NCI-H526 (cell line): Measurements from ENCODE around the gene SEMA6C.

Experiments
- DNase-seq, 2 experiments: peaks; one replicate each; lab custom pipeline; 2025; lab: John Stamatoyannopoulos, UW

Gene SEMA6C

GRCh38 chr1:151158326-151158725 is 11.9 kb upstream of the SEMA6C start:
- no peak for DNase-seq

DNA sequence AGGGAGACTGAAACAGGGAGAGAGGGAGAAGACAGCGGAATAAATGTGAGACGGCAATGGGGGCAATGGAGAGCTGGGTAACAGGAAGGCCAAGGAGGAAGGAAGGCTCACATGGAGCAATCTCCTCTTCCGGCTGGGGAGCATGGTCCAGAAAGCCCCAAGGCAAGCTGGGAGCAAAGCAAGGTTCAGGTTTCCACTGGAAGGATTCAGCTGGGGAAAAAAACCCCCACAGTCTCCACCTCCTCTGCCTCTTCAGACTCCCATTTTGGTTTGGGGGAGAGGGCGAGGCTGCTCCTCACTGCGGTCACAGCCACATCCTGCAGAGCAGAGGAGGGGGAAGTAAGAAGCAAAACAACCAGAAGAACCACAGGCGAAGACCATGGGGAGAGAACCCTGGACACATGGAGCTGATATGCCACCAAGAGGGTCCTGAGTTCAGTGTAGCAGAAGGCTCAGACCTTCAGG is 10.7 kb upstream of the SEMA6C start:
- no peak for DNase-seq

- DNase-seq, result peak in 1 of 2 experiments; percentile 45
These were observed 10.0 kb upstream of the SEMA6C start, which contains the start of gene TNFAIP8L2 for GRCh38 chr1:151156515-151156819. TSS of gene TNFAIP8L2 (plus strand) at chr1:151156649. CDS start at chr1:151158698, 2,049 bp downstream.

GRCh38 chr1:151147665-151148064 is 1.2 kb upstream of the SEMA6C start:
- DNase-seq, result no peak

DNA sequence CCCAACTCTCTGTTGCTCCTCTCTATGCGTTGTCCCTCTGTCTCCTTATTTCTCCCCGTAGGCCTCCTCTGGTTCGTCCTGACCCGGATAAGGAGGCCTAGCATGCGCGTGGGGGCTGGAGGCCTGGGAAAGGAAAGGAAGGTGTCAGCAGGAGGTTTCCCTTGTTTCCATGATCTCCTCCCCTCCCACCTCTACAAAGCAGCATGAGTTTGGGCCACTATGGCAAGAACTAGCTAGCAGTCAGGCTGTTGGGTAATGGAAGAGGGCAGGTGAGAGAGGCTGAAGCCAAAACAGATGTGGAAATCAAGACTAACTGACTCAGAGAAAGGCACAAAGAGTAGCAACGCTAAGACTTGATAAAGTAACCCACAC is 687 bp upstream of the SEMA6C start:
- DNase-seq, result peak in 1 of 2 experiments; percentile 33

- DNase-seq, result peak in 1 of 2 experiments; percentile 84
These were observed 389 bp downstream of the SEMA6C start for GRCh38 chr1:151146072-151146411.

DNA sequence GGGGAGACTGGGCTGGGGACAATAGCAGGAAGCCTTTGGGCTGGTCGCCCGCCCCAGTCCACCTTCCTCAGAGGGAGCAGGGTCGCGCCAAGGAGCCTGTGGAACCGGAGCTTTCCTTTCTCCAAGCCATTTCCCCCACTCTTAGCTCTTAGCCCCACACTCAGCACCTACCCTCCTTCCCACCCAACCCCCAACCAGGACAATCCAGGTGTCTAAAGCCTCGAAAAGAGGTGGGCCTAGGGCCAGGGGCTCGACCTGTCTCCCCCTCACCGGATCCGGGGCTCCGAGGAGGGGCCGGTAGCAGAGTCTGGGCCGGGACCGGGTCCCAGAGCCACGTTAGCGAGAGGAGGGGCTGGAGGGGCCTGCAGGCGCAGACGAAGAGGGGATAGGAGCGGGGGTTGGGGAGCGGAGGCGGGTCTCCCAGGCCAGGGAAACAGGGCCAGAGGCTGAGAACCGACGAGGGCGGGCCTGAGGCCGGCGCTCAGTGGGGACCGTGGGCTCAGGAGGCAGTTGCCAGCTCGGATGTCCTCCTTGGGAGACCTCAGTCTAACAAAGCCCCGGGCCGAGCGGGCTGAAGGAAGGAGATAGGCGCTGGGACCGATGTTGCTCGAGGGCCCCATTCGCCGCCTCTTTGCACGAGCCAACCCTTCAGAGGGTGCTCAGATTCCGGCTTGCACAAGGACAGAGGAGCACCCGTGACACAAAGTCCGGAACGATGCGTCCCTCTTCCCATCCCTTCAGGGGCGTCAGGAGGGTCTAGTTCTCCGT is 943 bp downstream of the SEMA6C start:
- peak; percentile 72 to 84 for DNase-seq

DNA sequence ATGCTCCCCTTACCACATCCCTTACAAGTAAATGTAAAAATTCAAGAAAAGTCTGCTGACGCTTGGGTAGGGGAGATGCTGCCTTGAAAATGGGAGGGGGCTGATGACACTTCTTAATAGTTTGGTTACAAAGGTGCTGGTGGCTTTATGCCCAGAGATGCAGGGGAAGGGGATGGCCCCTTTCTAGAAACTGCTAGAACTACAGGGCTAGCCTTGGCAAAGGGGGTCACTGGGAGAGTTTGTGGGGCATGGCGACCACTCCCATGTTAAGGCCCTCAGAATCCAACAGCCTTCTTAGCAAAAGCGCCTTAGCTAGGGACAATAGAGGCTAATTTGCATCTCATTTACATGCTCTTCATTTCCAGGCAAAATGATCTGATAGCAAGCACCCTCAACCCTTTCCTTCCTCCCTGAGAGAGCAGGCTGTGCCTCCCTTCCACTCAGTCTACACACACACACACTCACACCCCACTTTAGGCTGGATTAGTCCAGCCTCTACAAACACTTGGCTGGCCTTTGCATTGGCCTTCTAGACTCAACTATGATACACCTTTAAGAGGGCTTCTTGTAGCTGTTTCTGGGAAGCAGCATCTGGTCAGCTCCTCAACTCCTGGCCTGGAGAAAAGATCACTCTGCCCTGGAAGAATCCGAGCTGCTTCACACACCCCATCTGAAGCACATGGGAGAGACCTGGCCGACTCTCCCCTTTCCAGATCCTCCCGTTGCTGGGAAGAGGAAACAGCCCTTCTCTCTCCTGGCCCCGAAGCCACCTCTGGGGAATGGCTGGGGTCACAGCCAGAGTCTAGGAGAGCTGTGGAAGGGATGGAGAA is 1.7 kb downstream of the SEMA6C start:
- peak; percentile 93 to 97 for DNase-seq

GRCh38 chr1:151143986-151144385 is 2.4 kb downstream of the SEMA6C start:
- DNase-seq, result peak; percentile 62 to 79

DNA sequence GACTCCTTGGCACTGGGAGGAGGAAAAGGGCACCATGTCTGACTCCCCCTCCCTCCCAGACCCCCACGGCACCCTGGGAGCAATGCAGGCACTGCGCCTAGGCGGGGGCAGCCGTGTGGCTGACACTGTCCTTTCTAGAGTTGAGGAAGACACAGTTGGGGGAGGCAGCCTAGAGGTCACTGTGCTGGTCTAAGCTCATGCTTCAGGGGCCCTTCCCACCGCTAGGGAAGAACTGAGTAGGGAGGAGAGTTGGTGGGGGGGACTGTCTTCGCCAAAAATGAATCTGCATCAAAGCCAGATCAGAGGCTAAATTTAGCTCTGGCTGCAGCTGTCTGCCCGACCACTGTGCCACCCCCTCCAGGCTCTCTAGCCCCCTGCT is 3.4 kb downstream of the SEMA6C start:
- no peak for DNase-seq

DNA sequence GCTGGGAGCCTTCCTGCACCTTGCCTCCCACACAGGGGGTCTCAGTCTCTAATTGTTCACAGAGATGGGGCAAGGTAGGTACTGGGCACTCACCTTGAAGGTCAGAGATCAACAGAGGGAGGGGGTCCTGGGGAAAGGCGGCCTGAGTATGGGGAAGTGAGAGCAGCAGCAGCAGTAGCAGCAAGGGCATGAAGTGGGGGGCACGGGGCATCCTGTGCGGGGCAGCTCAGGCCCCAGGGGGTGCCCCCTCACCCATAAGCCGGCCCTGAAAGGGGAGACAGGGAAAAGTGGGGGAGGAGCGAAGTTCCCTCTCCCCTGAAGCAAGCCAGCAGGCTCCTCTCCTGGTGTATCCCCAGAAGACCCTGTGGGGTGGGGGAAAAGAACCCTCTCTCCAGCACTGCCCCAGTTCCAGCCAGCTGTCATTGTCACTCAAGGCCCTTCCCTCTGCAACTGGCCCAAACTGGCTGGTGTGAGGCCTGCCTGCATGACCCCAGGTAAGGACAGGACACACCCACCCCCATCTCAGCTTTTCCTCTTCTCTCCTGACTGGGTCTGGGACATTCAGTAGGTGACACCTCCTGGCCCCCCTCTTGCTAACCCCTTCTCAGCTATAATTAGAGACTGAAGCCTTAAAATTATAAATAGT is 3.9 kb downstream of the SEMA6C start:
- DNase-seq, result no peak

DNA sequence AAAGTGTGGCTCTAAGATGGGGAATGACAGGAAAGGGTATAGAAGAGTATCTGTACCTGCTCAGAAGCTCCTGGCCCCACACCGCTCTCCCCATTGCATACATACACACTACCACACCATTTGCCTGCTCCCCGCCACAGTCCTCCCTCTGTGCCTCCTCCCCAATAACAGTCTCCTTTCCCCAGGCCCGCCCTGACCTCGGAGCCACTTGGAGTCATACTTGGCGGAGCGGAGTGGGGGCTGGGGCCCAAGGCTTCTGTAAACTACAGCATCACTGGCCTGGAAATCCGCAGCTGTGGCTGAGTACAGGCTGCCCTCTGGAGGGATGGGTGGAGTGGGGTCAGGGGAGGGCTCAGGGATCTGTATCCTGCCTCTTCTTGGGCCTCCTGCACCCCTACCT is 8.6 kb downstream of the SEMA6C start:
- no peak for DNase-seq

DNA sequence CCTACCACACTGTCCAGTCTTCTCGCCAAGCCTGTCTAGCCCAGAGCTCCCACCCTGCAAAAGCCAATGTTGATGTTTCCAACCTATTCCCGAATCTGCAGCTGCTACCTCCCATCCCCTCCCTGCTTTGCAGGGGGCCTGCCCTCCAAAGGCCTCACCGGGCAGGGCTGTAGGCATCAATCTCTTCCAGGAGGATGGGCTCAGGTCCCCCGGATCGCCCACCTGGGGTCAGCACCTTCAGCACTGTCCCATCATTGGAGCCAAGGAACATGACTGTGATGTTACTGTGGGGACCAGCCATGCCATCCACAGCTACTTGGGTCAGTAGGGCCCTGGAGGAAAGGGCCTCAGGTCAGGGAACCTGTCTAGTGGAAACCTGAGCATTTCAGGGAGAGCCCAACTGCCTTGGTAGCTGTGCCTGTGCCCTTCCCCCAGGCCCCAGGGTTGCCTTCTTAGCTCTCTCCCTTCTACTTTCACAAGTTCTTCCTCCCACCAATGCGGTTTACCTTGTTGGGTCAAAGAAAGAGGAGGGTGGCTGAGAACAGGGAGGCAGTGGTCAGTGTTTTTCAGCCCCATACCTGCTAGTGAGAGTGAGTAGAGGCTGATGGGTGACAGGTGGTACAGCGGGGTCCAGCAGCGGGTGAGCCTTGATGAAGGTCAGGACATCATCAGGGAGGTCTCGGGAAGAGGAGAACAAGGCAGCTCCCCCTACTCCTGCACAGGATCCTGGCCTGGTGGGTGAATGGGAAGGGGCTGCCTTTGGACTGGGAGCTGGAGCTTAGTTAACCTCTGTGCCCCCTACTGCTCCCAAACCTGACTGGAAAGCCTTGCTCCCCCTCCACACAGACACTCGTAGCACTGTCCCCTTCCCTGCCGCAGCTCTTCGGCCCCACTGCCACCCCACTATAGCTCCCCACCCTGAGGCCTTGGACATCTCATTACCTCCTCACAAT is 10.7 kb downstream of the SEMA6C start:
- peak in 1 of 2 experiments; percentile 42 for DNase-seq

DNA sequence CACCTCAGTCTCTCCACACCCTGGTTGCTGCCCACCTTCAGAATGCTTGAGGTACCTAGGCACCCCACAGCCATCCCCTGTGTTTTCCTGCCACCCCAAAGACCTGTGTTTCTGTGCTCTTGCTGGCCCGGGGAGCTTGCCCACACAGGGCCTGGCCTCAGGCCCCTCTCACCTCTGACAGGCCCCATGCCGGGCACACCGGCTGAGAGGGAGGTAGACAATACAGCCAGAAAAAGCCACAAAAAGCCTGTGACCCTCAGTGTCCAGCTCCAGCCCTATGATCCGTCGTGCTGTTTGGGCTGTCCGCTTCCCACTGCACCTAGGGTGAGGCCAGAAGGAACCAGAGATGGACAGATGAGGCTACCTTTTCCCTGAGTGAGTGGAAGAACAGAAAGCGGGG is 11.4 kb downstream of the SEMA6C start:
- no peak for DNase-seq

- DNase-seq, result no peak
These were observed 12.0 kb downstream of the SEMA6C start for GRCh38 chr1:151134396-151134795.

GRCh38 chr1:151133018-151133806 is 13.2 kb downstream of the SEMA6C start:
- no peak for DNase-seq

DNA sequence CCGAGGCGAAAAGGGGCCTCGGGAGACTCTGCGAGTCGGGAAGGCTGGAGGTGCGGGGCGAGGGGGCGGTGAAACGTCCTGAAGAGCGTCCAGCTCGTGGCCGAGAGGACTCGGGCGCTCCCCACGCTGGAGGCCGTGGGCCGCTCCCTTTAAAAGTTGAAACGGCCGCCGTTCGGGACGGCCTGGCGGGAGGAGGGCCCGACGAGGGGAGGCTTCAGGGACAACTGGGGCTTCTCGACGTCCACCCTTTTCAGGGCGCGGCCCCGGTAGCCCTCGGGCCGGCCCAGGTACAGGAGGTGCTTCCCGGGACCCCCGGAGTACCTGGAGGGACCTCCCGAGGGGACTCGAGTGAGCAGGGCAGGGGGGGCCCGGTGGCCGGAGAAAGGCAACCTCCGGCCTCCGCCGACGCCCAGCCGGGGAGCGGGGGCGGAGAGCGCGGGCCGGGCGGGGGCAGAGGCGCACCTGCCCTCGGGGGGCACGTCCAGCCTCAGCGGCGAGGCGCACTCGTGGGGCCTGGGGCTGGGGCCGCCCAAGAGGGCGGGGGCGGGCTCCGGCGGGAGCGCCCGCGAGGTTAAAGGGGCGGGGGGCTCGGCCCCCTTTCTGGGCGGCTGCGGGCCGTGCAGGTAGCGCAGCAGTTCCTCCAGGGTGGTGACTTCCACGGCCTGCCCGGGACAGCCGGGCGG is 14.0 kb downstream of the SEMA6C start:
- DNase-seq, result no peak

DNA sequence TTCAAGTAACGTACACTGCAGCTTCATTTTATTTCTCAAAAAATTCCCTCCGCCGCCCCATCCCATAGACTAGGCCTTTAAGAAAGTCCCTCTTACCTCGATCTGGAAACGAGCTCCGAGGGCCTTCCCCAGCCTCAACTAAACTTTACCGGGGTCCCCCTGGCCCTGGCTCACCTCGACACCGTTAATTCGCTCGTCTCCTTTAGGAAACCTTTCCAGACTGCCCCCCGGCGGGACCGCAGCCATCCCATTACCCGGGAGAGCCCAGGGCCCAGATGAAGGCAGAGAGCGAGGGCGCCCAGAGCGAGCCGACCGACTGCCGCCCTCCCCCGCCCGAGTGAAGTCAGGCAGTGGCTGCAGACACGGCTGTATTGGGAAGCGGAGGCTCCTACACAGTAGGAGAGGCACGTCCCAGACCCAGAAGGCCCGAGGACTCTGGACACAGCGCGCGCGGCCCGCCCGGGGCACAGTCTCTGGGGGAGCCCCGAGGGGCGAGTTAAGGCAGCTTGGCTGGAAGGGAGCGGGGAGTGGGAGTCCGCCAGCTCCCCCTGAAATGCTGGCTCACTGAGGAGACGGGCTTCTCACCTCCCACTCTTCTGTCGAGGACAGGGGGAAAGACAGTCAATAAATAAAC is 14.6 kb downstream of the SEMA6C start:
- DNase-seq, result peak in 1 of 2 experiments; percentile 29

GRCh38 chr1:151130987-151131586 is 15.3 kb downstream of the SEMA6C start:
- peak; percentile 45 to 78 for DNase-seq
